Retinal pigment epithelial cell (primary cell): ENCODE data around the gene GPC3.

Experiments
- DNase-seq: peaks from one replicate; pipeline ENCODE4 v3.0.0-alpha.2; 2010; ENCODE audit warnings: low read depth
- H3K4me3 ChIP-seq: 2 replicates; pipeline ENCODE4 v1.5.1; 2011; ENCODE audit warnings: mild to moderate bottlenecking, low read length, control low read depth, moderate library complexity
- TF ChIP-seq, protein P1 (sequence below): conservative IDR thresholded peaks from 2 replicates; pipeline ENCODE4 v1.5.1; 2011; ENCODE audit warnings: low read depth, low read length, control low read depth, inconsistent platforms

The GPC3 gene

DNA sequence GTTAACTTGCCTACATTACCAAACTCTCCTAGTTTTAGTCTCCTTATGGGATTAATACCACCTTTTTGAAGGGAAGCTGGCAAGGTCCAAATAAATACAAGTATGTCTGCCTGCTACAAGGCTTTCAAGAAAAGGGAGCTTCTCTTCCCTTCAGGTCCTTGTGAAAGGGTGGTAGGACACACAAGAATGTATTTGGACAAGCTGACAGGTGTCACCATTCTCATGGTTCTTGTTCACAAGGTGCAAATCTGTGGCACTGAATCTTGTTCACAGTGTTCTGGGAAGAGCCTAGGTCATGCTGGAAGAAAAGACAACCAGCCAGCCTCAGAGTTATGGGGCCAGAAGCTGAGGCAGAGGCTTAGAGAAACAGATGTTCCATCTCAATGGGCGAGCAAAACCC lies 41.9 kb downstream of the GPC3 start:
- TF ChIP-seq, protein P1, sequence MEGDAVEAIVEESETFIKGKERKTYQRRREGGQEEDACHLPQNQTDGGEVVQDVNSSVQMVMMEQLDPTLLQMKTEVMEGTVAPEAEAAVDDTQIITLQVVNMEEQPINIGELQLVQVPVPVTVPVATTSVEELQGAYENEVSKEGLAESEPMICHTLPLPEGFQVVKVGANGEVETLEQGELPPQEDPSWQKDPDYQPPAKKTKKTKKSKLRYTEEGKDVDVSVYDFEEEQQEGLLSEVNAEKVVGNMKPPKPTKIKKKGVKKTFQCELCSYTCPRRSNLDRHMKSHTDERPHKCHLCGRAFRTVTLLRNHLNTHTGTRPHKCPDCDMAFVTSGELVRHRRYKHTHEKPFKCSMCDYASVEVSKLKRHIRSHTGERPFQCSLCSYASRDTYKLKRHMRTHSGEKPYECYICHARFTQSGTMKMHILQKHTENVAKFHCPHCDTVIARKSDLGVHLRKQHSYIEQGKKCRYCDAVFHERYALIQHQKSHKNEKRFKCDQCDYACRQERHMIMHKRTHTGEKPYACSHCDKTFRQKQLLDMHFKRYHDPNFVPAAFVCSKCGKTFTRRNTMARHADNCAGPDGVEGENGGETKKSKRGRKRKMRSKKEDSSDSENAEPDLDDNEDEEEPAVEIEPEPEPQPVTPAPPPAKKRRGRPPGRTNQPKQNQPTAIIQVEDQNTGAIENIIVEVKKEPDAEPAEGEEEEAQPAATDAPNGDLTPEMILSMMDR, result no peak
- H3K4me3 ChIP-seq, result no peak overlapping the region
- DNase-seq, result no peak

DNA sequence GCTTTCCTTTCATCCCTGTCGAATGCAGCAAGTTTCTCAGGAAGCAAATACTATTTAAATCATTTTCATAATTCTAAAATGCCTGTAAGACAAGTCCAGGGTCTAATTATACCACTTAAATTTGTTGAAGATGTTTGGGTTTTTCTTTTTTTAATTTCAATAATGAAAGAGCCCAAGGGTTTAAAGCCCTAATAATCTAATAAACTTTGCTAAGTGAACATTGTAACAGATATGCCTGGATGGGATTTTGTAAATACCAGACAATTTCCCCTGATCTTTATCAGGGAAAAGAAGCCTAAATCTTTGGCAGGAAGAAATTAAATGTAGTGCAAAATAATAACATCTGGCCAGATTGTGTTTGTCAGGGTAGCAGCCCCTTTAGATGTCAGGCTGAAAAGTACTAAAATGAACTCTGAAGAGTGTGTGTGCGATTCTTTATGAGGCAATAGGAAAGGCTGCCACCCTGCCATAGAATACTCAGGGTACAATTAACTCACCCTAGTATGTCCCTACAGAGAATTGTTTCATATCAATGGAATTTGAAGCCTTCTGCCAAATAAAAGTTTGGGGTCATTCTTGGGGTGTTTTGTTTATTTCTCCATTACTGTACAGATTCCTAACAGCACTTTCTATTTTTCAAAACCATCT lies 45.6 kb downstream of the GPC3 start:
- DNase-seq, result no peak
- TF ChIP-seq, protein P1, result no peak
- H3K4me3 ChIP-seq, result no peak overlapping the region

GRCh38 chrX:133938530-133938929 lies 46.9 kb downstream of the GPC3 start:
- DNase-seq, result no peak
- H3K4me3 ChIP-seq, result no peak overlapping the region
- TF ChIP-seq, protein P1, result no peak

DNA sequence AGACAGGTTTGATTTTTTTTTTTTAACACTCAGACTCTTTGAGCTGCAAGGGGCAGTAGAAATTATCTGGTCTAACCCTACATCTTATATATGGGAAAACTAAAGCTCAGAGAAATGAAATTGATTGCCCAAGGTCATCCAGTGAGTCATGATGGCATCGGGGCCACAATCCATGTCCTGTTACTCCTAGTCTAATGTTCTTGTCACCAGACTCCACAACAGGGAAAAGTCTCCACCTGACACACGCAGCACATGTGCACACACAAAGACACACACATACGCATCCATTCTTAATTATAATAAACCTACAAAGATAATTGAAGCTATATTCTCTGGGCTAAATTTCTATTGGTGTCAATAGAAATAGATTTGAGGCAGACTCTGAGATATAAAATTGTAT lies 48.4 kb downstream of the GPC3 start:
- TF ChIP-seq, protein P1, result no peak
- DNase-seq, result no peak
- H3K4me3 ChIP-seq, result no peak overlapping the region

GRCh38 chrX:133935076-133935475 lies 50.3 kb downstream of the GPC3 start:
- no peak overlapping the region for H3K4me3 ChIP-seq
- TF ChIP-seq, protein P1, result no peak
- no peak for DNase-seq

DNA sequence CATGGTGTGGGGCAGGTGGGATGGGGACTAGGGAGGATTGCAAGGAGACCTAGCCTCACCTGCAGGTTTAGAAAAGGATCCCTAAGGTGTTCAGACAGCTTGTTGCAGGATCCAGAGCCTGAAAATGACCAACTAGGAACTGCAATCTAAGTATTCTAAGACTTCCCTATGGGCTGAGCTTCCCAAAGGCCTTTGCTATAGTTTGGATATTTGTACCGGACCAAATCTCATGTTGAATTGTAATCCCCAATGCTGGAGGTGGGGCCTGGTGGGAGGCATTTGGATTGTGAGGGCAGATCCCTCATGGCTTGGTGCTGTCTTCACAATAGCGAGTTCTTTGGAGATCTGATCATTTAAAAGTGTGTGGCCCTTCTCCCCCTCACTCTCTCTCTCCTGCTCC lies 52.1 kb downstream of the GPC3 start:
- TF ChIP-seq, protein P1, result no peak
- no peak overlapping the region for H3K4me3 ChIP-seq
- no peak for DNase-seq

- TF ChIP-seq, protein P1, result no peak
- H3K4me3 ChIP-seq, result no peak overlapping the region
Measured at GRCh38 chrX:133929836-133930464, 55.4 kb downstream of the GPC3 start.

More at GRCh38 chrX:133929836-133930464, 55.4 kb downstream of the GPC3 start:
- DNase-seq, result no peak
